GM19099 (cell line): ENCODE measurements around the gene UBE2K.

ENCODE experiments used
- POLR2A ChIP-seq: IDR thresholded peaks from 3 replicates; pipeline ENCODE4 v1.6.1; 2011; ENCODE audit warnings: low read depth; ENCODE audit not compliant: insufficient read length; ENCODE audit errors: extremely low read depth

UBE2K gene

DNA sequence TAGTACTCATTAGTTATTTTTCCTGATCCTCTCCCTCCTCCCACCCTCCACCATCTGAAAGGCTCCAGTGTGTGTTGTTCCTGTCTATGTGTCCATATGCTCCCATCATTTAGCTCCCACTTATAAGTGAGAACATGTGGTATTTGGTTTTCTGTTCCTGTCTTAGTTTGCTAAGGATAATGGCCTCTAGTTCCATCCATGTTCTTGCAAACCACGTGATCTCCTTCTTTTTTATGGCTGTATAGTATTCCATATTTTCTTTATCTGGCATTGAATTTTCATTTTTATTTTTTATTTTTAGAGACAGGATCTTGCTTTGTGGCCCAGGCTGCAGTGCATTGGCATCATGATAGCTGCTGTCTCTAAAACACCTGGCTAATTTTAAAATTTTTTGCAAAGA lies 11.9 kb upstream of the UBE2K start:
- no peak for TF ChIP-seq POLR2A

GRCh38 chr4:39687014-39687413 lies 10.9 kb upstream of the UBE2K start:
- no peak for TF ChIP-seq POLR2A

DNA sequence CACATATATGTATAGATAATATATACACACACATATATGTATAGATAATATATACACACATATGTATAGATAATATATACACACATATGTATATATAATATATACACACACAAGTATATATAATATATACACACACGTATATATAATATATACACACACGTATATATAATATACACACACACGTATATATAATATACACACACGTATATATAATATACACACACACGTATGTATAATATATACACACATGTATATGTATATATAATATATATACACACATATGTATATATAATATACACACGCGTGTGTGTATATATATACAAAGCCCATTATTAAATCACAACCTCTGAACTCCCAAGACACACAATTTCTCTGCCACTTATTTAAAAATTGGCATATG lies 8.0 kb upstream of the UBE2K start:
- TF ChIP-seq POLR2A: no peak

DNA sequence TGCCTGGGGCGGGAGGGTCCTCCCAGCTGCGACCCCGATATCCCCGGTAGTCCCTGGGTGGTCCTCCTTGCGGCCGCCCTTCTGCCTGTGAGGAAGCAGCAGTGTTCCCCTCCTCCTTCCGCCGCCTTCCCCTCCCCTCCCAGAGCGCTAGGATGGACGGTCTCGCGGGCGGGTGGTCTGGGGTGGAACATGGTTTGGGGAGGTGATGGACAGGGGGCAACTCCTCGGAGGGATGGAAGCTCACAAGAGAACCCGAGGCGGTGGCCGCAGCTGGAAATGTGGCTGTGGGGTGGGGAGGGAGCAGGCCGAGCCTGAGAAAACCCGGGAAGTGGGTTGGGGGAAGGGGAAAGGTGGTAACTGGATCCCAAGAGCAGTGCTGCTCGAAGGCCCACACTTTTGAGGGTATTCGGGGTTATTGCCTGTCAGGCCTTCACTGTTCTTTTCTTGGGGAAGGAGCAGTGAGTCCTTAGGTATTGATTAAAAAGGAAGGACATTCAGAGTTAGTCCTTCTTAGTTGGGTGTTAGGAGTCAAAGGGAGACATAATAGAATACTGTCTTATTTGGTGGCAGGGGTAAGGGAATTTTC lies 581 bp downstream of the UBE2K start:
- no peak for TF ChIP-seq POLR2A

DNA sequence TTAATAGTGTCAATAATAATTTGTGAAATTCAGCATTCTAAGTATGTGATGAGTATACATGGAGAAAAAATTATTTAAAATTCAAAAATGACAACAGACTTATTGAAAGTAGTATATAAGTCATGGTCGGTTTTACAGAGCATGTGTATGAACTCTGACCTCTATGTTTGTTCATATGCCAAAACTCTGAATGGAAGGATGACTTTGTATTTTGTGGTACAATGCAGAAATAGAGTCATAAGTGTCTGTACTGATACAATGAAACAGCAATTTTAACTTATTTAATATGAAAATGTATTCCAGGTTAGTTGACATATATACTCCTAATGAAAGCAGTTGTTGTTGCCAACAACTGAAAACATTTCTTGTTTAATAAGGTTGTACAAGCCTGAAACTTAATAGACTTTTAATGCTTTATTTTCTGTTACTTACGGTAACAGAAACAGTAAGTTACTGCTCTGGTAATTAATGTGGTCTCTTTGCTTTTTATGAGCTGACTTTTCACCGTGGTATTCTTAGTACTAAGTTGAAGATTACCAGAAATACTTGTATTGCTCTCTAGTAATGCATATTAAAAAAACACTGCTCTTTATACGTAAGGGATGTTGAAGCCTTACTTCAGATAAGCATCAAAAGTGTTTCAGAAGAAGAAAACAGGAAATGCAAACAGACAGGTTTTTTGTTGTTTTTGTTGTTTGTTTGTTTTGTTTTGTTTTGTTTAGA lies 1.9 kb downstream of the UBE2K start:
- TF ChIP-seq POLR2A: no peak

- TF ChIP-seq POLR2A: no peak
These were observed 2.6 kb downstream of the UBE2K start for GRCh38 chr4:39700554-39700953.

DNA sequence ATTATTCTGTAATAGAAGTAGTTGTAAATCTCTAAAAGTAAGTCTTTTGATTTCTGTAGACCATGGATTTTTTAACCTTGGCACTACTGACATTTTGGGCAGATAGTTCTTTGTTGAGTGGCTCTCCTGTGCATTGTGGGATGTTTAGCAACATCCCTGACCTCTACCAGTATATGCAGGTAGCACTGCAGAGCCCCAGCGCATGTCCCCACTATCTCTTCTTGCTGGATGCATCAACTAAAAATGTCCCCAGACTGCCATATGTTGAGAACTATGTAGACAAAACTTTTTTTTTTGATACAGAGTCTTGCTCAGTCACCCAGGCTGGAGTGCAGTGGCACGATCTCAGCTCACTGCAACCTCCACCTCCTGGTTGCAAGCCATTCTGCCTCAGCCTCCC lies 4.8 kb downstream of the UBE2K start:
- no peak for TF ChIP-seq POLR2A

DNA sequence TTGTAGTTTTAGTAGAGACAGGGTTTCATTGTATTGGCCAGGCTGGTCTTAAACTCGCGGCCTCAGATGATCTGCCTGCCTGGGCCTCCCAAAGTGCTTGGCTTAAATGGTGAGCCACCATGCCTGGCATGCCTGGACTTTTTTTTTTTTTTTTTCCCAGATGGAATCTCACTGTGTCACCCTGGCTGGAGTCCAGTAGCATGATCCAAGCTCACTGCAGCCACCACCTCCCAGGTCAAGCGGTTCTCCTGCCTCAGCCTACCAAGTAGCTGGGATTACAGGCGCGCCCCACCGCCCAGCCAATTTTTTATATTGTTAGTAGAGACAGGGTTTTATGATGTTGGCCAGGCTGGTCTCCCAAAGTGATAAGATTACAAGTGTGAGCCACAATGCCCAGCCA lies 8.4 kb downstream of the UBE2K start:
- TF ChIP-seq POLR2A: no peak

- no peak for TF ChIP-seq POLR2A
These were observed 9.0 kb downstream of the UBE2K start for GRCh38 chr4:39706741-39707511.

- TF ChIP-seq POLR2A: no peak
These were observed 12.4 kb downstream of the UBE2K start for GRCh38 chr4:39710098-39710896.

- TF ChIP-seq POLR2A: no peak
These were observed 15.1 kb downstream of the UBE2K start for GRCh38 chr4:39712819-39713607.

GRCh38 chr4:39713691-39714090 lies 15.8 kb downstream of the UBE2K start:
- no peak for TF ChIP-seq POLR2A

DNA sequence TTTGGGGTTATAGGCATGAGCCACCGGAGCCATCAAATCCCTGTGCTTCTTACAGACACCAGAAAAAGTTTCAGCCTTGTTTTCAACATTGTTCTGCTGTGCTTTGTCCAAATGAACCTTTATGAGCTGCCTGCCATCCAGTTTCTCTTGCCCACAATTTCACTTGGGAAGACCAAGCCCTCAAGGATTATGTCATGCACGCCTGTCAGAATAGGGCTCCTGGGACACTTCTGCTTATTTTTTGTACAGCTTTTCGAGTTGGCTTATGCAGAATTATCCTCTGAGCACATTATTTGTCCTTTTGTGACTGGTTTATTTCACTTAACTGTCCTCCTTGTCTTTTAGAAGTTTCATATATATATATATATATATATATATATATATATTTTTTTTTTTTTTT lies 16.2 kb downstream of the UBE2K start:
- no peak for TF ChIP-seq POLR2A

DNA sequence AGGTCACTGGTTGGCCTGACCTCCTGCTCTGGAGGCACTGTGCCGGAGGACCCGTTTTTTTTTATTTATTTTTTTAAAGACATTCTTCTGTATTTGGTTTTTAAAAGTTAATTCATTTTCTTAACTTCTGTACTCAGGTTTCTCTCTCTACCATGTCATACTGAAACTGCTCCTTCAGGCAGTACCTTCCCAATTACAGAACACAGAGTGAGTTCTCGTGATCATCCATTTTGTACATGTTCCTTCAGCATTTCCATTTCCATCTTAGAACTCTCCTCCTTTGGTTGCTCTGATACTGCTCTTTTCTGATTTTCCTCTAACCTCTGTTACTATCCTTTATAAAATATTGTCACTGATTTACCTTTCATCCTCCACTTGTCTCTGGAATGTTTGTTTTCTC lies 17.9 kb downstream of the UBE2K start:
- TF ChIP-seq POLR2A: no peak
